Activated T-helper 17 cell treated with anti-CD3 and anti-CD28 coated beads, Interleukin-2, amount 50 U/mL, for 72 hours (primary cell): ENCODE data around the gene PARVB. TPM values are rescaled to one million over a fixed set of nuclear protein-coding genes. Genes with fewer than 3 reads are reported as not detected.
"Not testable (repeated sequence)": the region's sequence is repeated elsewhere in the genome, so short reads cannot be mapped to it uniquely, and the experiment has no call there.

Source experiments
- ATAC-seq: fragments of 150-1000 bp; cut with Tn5 transposase; replicated peaks from 2 replicates; pipeline ENCODE4 v1.10.0; 2021; ENCODE audit warnings: mild to moderate bottlenecking, moderate library complexity
- H3K27ac Mint-ChIP-seq: one replicate; pipeline ENCODE4 v1.8.0; 2022; ENCODE audit warnings: mixed read lengths
- H3K27me3 Mint-ChIP-seq: one replicate; pipeline ENCODE4 v1.8.0; 2022; ENCODE audit warnings: mixed read lengths
- H3K36me3 Mint-ChIP-seq: one replicate; pipeline ENCODE4 v1.8.0; 2022; ENCODE audit warnings: low read depth, mild to moderate bottlenecking, mixed read lengths
- H3K4me1 Mint-ChIP-seq: one replicate; pipeline ENCODE4 v1.8.0; 2022; ENCODE audit warnings: mixed read lengths
- H3K4me3 Mint-ChIP-seq: one replicate; pipeline ENCODE4 v1.8.0; 2022; ENCODE audit warnings: mild to moderate bottlenecking, mixed read lengths
- H3K9me3 Mint-ChIP-seq: one replicate; pipeline ENCODE4 v1.8.0; 2022; ENCODE audit warnings: mixed read lengths
- total RNA-seq, 2 donors: library from RNA; stranded (reverse); gene quantifications; one replicate each; pipeline ENCODE4 v1.2.3, GENCODE V29; 2022

Gene PARVB
- total RNA-seq, 2 donors from 2014 or later, result 50.2 to 66.1 TPM

GRCh38 chr22:44047891-44048301, 23.8 kb downstream of the PARVB start:
- no peaks in the 10 kb centered on the region for H3K9me3 Mint-ChIP-seq
- H3K4me3 Mint-ChIP-seq, result peak overlapping the region; percentile 61
- peak; percentile 21 for ATAC-seq
- no peaks in the 10 kb centered on the region for H3K27me3 Mint-ChIP-seq
- peaks cover 13% of the 10 kb centered on the region for H3K4me1 Mint-ChIP-seq
- no peaks in the 10 kb centered on the region for H3K36me3 Mint-ChIP-seq
- peak overlapping the region; percentile 79 for H3K27ac Mint-ChIP-seq

- H3K36me3 Mint-ChIP-seq, result no peaks in the 10 kb centered on the region
- H3K27ac Mint-ChIP-seq, result no peak overlapping the region
- no peaks in the 10 kb centered on the region for H3K27me3 Mint-ChIP-seq
- H3K9me3 Mint-ChIP-seq, result no peaks in the 10 kb centered on the region
- peaks cover 13% of the 10 kb centered on the region for H3K4me1 Mint-ChIP-seq
- ATAC-seq, result no peak
- no peak overlapping the region for H3K4me3 Mint-ChIP-seq
Measured at GRCh38 chr22:44049486-44050231, 25.6 kb downstream of the PARVB start.

GRCh38 chr22:44050766-44051355, 26.8 kb downstream of the PARVB start:
- no peak overlapping the region for H3K27ac Mint-ChIP-seq
- ATAC-seq, result no peak
- H3K27me3 Mint-ChIP-seq, result no peaks in the 10 kb centered on the region
- no peaks in the 10 kb centered on the region for H3K9me3 Mint-ChIP-seq
- H3K36me3 Mint-ChIP-seq, result no peaks in the 10 kb centered on the region
- H3K4me1 Mint-ChIP-seq, result peaks cover 13% of the 10 kb centered on the region
- H3K4me3 Mint-ChIP-seq, result no peak overlapping the region

DNA sequence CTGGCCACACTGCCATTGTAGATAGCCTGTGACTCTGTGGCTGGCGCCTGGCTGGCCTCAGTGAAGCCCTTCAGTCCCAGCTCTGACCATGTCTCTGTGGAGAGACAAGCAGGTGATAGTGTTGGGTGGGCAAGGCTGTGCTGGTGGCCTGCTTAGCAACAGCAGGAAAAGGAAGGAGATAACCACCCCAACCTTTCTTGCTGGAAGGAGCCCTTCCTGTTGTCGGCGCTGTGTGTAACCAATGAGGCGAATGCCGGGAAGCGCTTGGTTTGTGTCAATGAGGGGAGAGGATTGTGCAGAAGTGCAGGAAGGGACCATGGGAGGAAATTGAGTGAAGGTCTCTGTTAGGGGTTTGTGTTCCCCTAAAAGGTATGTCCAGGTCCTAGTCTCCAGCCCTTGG, 27.3 kb downstream of the PARVB start:
- H3K27ac Mint-ChIP-seq, result no peak overlapping the region
- H3K9me3 Mint-ChIP-seq, result no peaks in the 10 kb centered on the region
- H3K27me3 Mint-ChIP-seq, result no peaks in the 10 kb centered on the region
- H3K4me3 Mint-ChIP-seq, result no peak overlapping the region
- peaks cover 13% of the 10 kb centered on the region for H3K4me1 Mint-ChIP-seq
- no peak for ATAC-seq
- H3K36me3 Mint-ChIP-seq, result no peaks in the 10 kb centered on the region

- Mint-ChIP-seq H3K27ac (no peak overlapping the region), H3K36me3 (no peaks in the 10 kb centered on the region), H3K4me3 (no peak overlapping the region), H3K9me3 (no peaks in the 10 kb centered on the region), H3K27me3 (no peaks in the 10 kb centered on the region), H3K4me1 (peaks cover 8% of the 10 kb centered on the region)
- ATAC-seq, result no peak
Measured at GRCh38 chr22:44051961-44052360, 27.9 kb downstream of the PARVB start.

DNA sequence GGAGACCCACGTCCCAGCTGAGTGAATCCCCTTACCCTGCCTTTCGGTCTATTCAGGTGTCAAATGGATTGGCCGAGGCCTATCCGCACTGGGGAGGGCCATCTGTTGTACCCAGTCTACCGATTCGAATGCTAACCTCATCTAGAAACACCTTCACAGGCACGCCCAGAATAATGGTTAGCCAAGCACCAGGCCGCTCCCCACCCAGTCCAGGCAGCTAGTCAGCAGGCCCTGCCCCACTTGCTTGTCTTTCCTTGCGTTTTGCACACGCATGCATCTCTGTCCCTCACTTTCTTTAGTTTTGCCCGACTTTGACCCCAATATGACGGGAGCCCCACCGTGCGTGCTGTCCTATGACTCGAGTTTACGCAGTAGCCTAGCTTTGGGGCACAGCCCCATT, 31.7 kb downstream of the PARVB start:
- Mint-ChIP-seq H3K27ac (no peak overlapping the region), H3K9me3 (no peaks in the 10 kb centered on the region), H3K27me3 (no peaks in the 10 kb centered on the region), H3K36me3 (peaks cover 6% of the 10 kb centered on the region), H3K4me1 (no peaks in the 10 kb centered on the region), H3K4me3 (no peak overlapping the region)
- no peak for ATAC-seq

DNA sequence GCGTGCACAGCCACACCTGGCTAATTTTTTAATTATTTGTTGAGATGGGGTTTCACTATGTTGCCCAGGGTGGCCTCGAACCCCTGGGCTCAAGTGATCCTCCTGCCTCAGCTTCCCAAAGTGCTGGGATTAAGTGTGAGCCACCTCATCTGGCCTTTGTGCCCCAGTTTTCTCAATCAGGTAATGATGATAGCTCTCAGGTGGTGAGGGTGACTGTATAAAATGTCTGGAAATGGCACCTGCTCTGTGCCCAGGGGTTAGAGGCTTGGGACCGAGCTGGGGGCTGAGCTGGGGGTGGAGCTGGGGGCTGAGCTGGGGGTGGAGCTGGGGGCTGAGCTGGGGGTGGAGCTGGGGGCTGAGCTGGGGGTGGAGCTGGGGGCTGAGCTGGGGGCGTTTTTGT, 32.5 kb downstream of the PARVB start:
- H3K36me3 Mint-ChIP-seq, ATAC-seq, H3K4me3 Mint-ChIP-seq, H3K27ac Mint-ChIP-seq, H3K9me3 Mint-ChIP-seq, H3K4me1 Mint-ChIP-seq, H3K27me3 Mint-ChIP-seq: not testable (repeated sequence)

GRCh38 chr22:44057401-44057987, 33.4 kb downstream of the PARVB start:
- Mint-ChIP-seq H3K27me3 (no peaks in the 10 kb centered on the region), H3K4me1 (no peaks in the 10 kb centered on the region), H3K36me3 (peaks cover 6% of the 10 kb centered on the region), H3K4me3 (no peak overlapping the region), H3K27ac (no peak overlapping the region), H3K9me3 (no peaks in the 10 kb centered on the region)
- ATAC-seq, result no peak

DNA sequence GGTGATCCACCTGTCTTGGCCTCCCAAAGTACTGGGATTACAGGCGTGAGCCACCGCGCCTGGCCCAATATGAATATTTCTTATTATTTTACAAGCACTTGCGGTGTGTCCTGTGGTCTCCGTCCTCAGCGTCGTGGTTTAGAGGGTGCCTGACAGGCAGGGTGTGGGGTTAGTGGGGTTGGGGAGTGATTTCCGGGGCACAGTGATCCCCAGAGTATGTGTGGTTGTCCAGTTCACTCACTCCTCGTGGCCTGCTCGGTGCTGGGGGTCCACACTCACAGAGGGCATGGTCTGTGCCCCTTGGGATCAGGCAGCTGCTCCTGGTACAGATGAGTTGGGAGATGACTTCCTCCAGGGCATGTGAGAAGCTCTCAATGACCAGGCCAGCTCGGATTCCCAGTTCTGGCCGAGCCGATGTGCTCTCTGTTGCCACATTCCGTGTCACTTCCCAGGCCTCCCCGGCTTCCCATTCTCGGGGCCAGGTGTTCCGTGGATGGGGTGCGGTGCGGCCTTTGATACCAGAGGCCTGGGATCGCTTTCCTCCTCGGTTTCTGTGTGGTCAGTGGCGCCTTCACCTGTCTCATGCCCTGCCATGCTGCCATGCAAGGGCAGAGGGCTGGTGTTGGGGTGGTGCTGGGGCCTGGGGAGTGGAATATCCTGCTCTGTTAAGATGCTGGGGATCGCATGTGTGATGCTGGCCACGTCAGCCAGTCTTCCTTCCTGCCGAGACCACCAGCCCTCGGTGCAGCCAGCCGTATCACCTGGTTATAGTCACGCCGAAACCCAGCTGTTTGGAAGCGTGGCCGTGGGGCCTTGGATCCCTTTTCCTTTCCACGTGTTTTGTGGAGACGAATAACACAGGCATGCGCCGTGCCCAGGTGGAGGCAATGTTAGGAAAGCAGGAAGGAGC, 39.6 kb downstream of the PARVB start:
- H3K27ac Mint-ChIP-seq, result no peak overlapping the region
- no peak overlapping the region for H3K4me3 Mint-ChIP-seq
- peaks cover 6% of the 10 kb centered on the region for H3K36me3 Mint-ChIP-seq
- ATAC-seq, result no peak
- no peaks in the 10 kb centered on the region for H3K27me3 Mint-ChIP-seq
- H3K9me3 Mint-ChIP-seq, result no peaks in the 10 kb centered on the region
- peaks cover 4% of the 10 kb centered on the region for H3K4me1 Mint-ChIP-seq

GRCh38 chr22:44067033-44067432, 42.9 kb downstream of the PARVB start:
- ATAC-seq, result no peak
- H3K27me3 Mint-ChIP-seq, result no peaks in the 10 kb centered on the region
- no peaks in the 10 kb centered on the region for H3K36me3 Mint-ChIP-seq
- H3K27ac Mint-ChIP-seq, result no peak overlapping the region
- H3K9me3 Mint-ChIP-seq, result no peaks in the 10 kb centered on the region
- peaks cover 6% of the 10 kb centered on the region for H3K4me1 Mint-ChIP-seq
- no peak overlapping the region for H3K4me3 Mint-ChIP-seq

DNA sequence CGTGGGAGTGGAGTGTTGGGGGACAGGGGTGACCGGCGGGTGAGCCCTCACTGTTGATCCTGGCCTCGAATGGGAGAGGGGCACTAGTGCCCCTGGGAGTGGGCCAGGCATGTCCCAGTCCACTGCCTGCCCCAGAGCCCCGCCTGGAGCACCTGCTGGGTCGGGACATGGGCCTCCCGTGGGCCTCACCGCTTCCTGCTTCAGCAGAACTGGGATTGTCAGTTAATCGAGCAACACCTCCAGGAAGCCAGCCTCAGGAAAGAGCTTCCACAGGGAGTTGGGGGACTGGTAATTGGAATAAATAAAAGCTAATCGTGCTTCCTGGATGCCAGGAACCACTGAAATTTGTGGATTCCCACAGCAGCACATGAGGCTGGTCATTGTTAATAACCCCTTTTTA, 43.8 kb downstream of the PARVB start:
- H3K4me1 Mint-ChIP-seq, result peaks cover 6% of the 10 kb centered on the region
- H3K4me3 Mint-ChIP-seq, result no peak overlapping the region
- no peak overlapping the region for H3K27ac Mint-ChIP-seq
- no peaks in the 10 kb centered on the region for H3K27me3 Mint-ChIP-seq
- H3K36me3 Mint-ChIP-seq, result no peaks in the 10 kb centered on the region
- no peaks in the 10 kb centered on the region for H3K9me3 Mint-ChIP-seq
- ATAC-seq, result no peak

DNA sequence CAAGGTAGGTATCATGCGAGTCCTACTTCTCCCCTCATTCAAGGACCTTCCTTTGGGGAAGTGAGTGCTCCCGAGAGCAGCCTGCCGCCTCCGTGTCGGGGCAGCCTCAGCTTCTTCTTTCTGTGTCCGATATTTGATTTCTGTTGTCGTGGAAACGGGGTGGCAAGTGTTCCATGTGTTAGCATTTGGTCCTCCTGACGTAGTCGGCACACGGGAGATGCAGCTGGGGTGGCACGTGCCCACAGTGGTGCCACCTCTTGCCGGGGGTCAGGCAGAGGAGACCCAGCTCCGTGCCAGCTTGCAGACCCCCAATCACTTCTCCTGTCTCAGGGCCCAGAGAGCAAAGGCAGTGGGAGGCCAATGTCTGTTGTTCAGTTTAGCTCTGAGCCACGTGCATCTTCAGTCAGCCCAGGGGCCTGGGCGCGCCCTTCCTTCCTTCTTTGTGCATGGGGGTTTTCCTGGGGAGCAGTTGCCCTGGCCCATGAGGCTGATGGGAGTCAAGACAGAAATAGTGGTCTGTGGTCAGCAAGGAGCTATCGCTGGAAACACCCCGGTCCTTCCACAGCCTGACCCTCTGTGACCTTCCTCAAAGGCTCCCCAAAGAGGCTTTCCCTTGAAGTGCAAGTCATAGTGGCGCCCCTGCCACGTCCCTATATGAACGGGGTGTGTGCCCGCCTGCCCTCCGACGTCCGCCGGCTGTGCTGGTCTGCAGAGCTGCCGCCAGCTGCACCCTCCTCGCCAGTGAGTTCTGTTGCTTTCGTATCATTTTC, 44.5 kb downstream of the PARVB start:
- Mint-ChIP-seq H3K27me3 (no peaks in the 10 kb centered on the region), H3K27ac (peak overlapping the region; percentile 56), H3K9me3 (no peaks in the 10 kb centered on the region), H3K4me1 (peaks cover 6% of the 10 kb centered on the region), H3K4me3 (no peak overlapping the region), H3K36me3 (no peaks in the 10 kb centered on the region)
- ATAC-seq, result peak; percentile 23

- Mint-ChIP-seq H3K27ac (peak overlapping the region; percentile 37), H3K4me3 (no peak overlapping the region), H3K36me3 (no peaks in the 10 kb centered on the region), H3K27me3 (no peaks in the 10 kb centered on the region), H3K4me1 (peaks cover 6% of the 10 kb centered on the region), H3K9me3 (no peaks in the 10 kb centered on the region)
- ATAC-seq, result no peak
Measured at GRCh38 chr22:44070029-44070428, 45.9 kb downstream of the PARVB start.

GRCh38 chr22:44071781-44072326, 47.8 kb downstream of the PARVB start:
- no peaks in the 10 kb centered on the region for H3K9me3 Mint-ChIP-seq
- no peak for ATAC-seq
- no peak overlapping the region for H3K27ac Mint-ChIP-seq
- no peaks in the 10 kb centered on the region for H3K36me3 Mint-ChIP-seq
- peaks cover 6% of the 10 kb centered on the region for H3K4me1 Mint-ChIP-seq
- no peaks in the 10 kb centered on the region for H3K27me3 Mint-ChIP-seq
- no peak overlapping the region for H3K4me3 Mint-ChIP-seq
